Activated effector memory CD4-positive, alpha-beta T cell treated with anti-CD3 and anti-CD28 coated beads, Interleukin-2, amount 50 U/mL, for 16 hours (primary cell): ENCODE measurements around the gene GPR25.

Source experiments
- DNase-seq: peaks from one replicate; pipeline ENCODE4 v3.0.0-alpha.2; 2020

The GPR25 gene

GRCh38 chr1:200872446-200873115 is at the start of gene GPR25:
TSS of gene GPR25 (plus strand) at chr1:200872981. CDS start at chr1:200873038, 57 bp downstream.
- no peak for DNase-seq

GRCh38 chr1:200831091-200831490 is 41.7 kb upstream of the GPR25 start:
- no peak for DNase-seq

GRCh38 chr1:200834383-200834782 is 38.4 kb upstream of the GPR25 start:
- no peak for DNase-seq

- no peak for DNase-seq
These were observed 36.6 kb upstream of the GPR25 start for GRCh38 chr1:200836213-200836612.

GRCh38 chr1:200837931-200838571 is 34.7 kb upstream of the GPR25 start:
- DNase-seq = no peak

GRCh38 chr1:200838676-200839445 is 33.9 kb upstream of the GPR25 start:
- no peak for DNase-seq

GRCh38 chr1:200845360-200845759 is 27.4 kb upstream of the GPR25 start:
- DNase-seq = no peak

GRCh38 chr1:200846398-200846797 is 26.4 kb upstream of the GPR25 start:
- no peak for DNase-seq

GRCh38 chr1:200849430-200849829 is 23.4 kb upstream of the GPR25 start:
- no peak for DNase-seq

- DNase-seq = no peak
These were observed 22.2 kb upstream of the GPR25 start for GRCh38 chr1:200850554-200850953.

- no peak for DNase-seq
These were observed 15.9 kb upstream of the GPR25 start for GRCh38 chr1:200856716-200857357.

- no peak for DNase-seq
These were observed 15.0 kb upstream of the GPR25 start for GRCh38 chr1:200857804-200858203.

GRCh38 chr1:200861937-200862647 is 10.7 kb upstream of the GPR25 start:
- DNase-seq = no peak

- no peak for DNase-seq
These were observed 9.9 kb upstream of the GPR25 start for GRCh38 chr1:200862713-200863415.

GRCh38 chr1:200866116-200866515 is 6.7 kb upstream of the GPR25 start:
- no peak for DNase-seq

GRCh38 chr1:200866521-200866920 is 6.3 kb upstream of the GPR25 start:
- peak; percentile 77 for DNase-seq

GRCh38 chr1:200867018-200867811 is 5.6 kb upstream of the GPR25 start:
- no peak for DNase-seq

GRCh38 chr1:200869376-200869752 is 3.4 kb upstream of the GPR25 start:
- no peak for DNase-seq

- no peak for DNase-seq
These were observed 2.9 kb upstream of the GPR25 start for GRCh38 chr1:200869753-200870391.

- DNase-seq = no peak
These were observed 412 bp downstream of the GPR25 start for GRCh38 chr1:200873116-200873670.
